Activated naive CD8-positive, alpha-beta T cell treated with anti-CD3 and anti-CD28 coated beads, Interleukin-2, amount 10 ng/mL, durations not matched to agents 7 days and 5 days (primary cell): Measurements from ENCODE around the gene ETV7. TPM values are rescaled to one million over a fixed set of nuclear protein-coding genes. Genes with fewer than 3 reads are reported as not detected.

Source experiments
- ATAC-seq: fragments of 150-1000 bp; cut with Tn5 transposase; one replicate; pipeline ENCODE4 v1.10.0; 2021; ENCODE audit warnings: low read depth, moderate library complexity
- POLR2A ChIA-PET: fragments of 350-600 bp; sonication (Branson Sonifier 250); formaldehyde crosslinking; loops from one replicate; lab custom pipeline; 2021; ENCODE audit warnings: antibody characterized with exemption; lab: Charles Lee
- DNase-seq: peaks from one replicate; pipeline ENCODE4 v3.0.0; 2021
- H3K27ac Mint-ChIP-seq: one replicate; pipeline ENCODE4 v1.8.0; 2022; ENCODE audit warnings: mild to moderate bottlenecking, mixed read lengths
- H3K27me3 Mint-ChIP-seq: one replicate; pipeline ENCODE4 v1.8.0; 2022; ENCODE audit warnings: mild to moderate bottlenecking, moderate library complexity, mixed read lengths
- H3K36me3 Mint-ChIP-seq: one replicate; pipeline ENCODE4 v1.8.0; 2021; ENCODE audit warnings: mild to moderate bottlenecking, mixed read lengths
- H3K4me1 Mint-ChIP-seq: one replicate; pipeline ENCODE4 v1.8.0; 2021; ENCODE audit warnings: mixed read lengths
- H3K4me3 Mint-ChIP-seq: one replicate; pipeline ENCODE4 v1.8.0; 2022; ENCODE audit warnings: mild to moderate bottlenecking, moderate library complexity, mixed read lengths
- H3K9me3 Mint-ChIP-seq: one replicate; pipeline ENCODE4 v1.8.0; 2021; ENCODE audit warnings: mixed read lengths
- total RNA-seq, 2 experiments: library from RNA; stranded (reverse); gene quantifications; one replicate each; pipeline ENCODE4 v1.2.3, GENCODE V29; 2021

Gene ETV7
- total RNA-seq, 2 experiments from 2014 or later = 8.7 to 9.8 TPM

- Mint-ChIP-seq H3K36me3 (peaks cover 3% of the 10 kb centered on the region), H3K4me1 (peaks cover 11% of the 10 kb centered on the region), H3K27me3 (peaks cover 18% of the 10 kb centered on the region), H3K9me3 (peaks cover 1% of the 10 kb centered on the region), H3K27ac (no peak overlapping the region), H3K4me3 (no peak overlapping the region)
- POLR2A ChIA-PET = no interaction called here
- no peak for DNase-seq
- no peak for ATAC-seq
Observed at GRCh38 chr6:36353411-36353915, 34.0 kb downstream of the ETV7 start.

GRCh38 chr6:36352477-36353157 is 34.9 kb downstream of the ETV7 start:
- Mint-ChIP-seq H3K9me3 (peaks cover 1% of the 10 kb centered on the region), H3K4me3 (no peak overlapping the region), H3K4me1 (peaks cover 5% of the 10 kb centered on the region), H3K27me3 (peaks cover 17% of the 10 kb centered on the region), H3K36me3 (peaks cover 3% of the 10 kb centered on the region), H3K27ac (no peak overlapping the region)
- no peak for ATAC-seq
- no peak for DNase-seq
- POLR2A ChIA-PET = no interaction called here

GRCh38 chr6:36350681-36351571 is 36.5 kb downstream of the ETV7 start:
- Mint-ChIP-seq H3K36me3 (peaks cover 3% of the 10 kb centered on the region), H3K9me3 (peaks cover 1% of the 10 kb centered on the region), H3K4me1 (peaks cover 2% of the 10 kb centered on the region), H3K27me3 (peaks cover 12% of the 10 kb centered on the region), H3K27ac (no peak overlapping the region), H3K4me3 (no peak overlapping the region)
- POLR2A ChIA-PET = interaction anchor here (1.0 kb wide), 1 partner anchor 8 kb away, joined by 3 read pairs; no protein-coding TSS in a partner anchor
- DNase-seq = no peak
- no peak for ATAC-seq

GRCh38 chr6:36350082-36350481 is 37.4 kb downstream of the ETV7 start:
- DNase-seq = no peak
- H3K9me3 Mint-ChIP-seq = peaks cover 1% of the 10 kb centered on the region
- no peaks in the 10 kb centered on the region for H3K4me1 Mint-ChIP-seq
- peaks cover 3% of the 10 kb centered on the region for H3K36me3 Mint-ChIP-seq
- no peak overlapping the region for H3K27ac Mint-ChIP-seq
- no peak for ATAC-seq
- no peak overlapping the region for H3K4me3 Mint-ChIP-seq
- H3K27me3 Mint-ChIP-seq = peaks cover 6% of the 10 kb centered on the region
- POLR2A ChIA-PET = interaction anchor here (1.0 kb wide), 1 partner anchor 9 kb away, joined by 3 read pairs; no protein-coding TSS in a partner anchor

GRCh38 chr6:36349240-36349639 is 38.2 kb downstream of the ETV7 start:
- H3K4me1 Mint-ChIP-seq = no peaks in the 10 kb centered on the region
- H3K36me3 Mint-ChIP-seq = peaks cover under 1% of the 10 kb centered on the region
- H3K4me3 Mint-ChIP-seq = no peak overlapping the region
- ATAC-seq = no peak
- POLR2A ChIA-PET = no interaction called here
- H3K27ac Mint-ChIP-seq = no peak overlapping the region
- DNase-seq = no peak
- peaks cover 1% of the 10 kb centered on the region for H3K9me3 Mint-ChIP-seq
- peaks cover 6% of the 10 kb centered on the region for H3K27me3 Mint-ChIP-seq

GRCh38 chr6:36347621-36348020 is 39.8 kb downstream of the ETV7 start:
- H3K4me1 Mint-ChIP-seq = no peaks in the 10 kb centered on the region
- H3K27me3 Mint-ChIP-seq = peaks cover 13% of the 10 kb centered on the region
- DNase-seq = no peak
- H3K27ac Mint-ChIP-seq = no peak overlapping the region
- no peaks in the 10 kb centered on the region for H3K36me3 Mint-ChIP-seq
- POLR2A ChIA-PET = no interaction called here
- H3K9me3 Mint-ChIP-seq = no peaks in the 10 kb centered on the region
- no peak for ATAC-seq
- H3K4me3 Mint-ChIP-seq = no peak overlapping the region

GRCh38 chr6:36346486-36347273 is 40.8 kb downstream of the ETV7 start:
- ATAC-seq = no peak
- no peak overlapping the region for H3K4me3 Mint-ChIP-seq
- POLR2A ChIA-PET = interaction anchor here (0.6 kb wide), 1 partner anchor 1775 kb away, joined by 3 read pairs; no protein-coding TSS in a partner anchor

GRCh38 chr6:36345681-36346466 is 41.6 kb downstream of the ETV7 start:
- ATAC-seq (no peak), DNase-seq (no peak)
- Mint-ChIP-seq H3K27me3 (peaks cover 23% of the 10 kb centered on the region), H3K4me3 (no peak overlapping the region), H3K9me3 (no peaks in the 10 kb centered on the region), H3K4me1 (peaks cover under 1% of the 10 kb centered on the region), H3K27ac (no peak overlapping the region), H3K36me3 (no peaks in the 10 kb centered on the region)
- POLR2A ChIA-PET = interaction anchor here (0.6 to 0.7 kb wide), 2 partner anchors 627 to 1775 kb away, joined by 3 read pairs; no protein-coding TSS in a partner anchor

More at GRCh38 chr6:36346486-36347273, 40.8 kb downstream of the ETV7 start:
- H3K4me1 Mint-ChIP-seq = no peaks in the 10 kb centered on the region
- no peaks in the 10 kb centered on the region for H3K36me3 Mint-ChIP-seq
- no peak for DNase-seq
- peaks cover 20% of the 10 kb centered on the region for H3K27me3 Mint-ChIP-seq
- no peaks in the 10 kb centered on the region for H3K9me3 Mint-ChIP-seq
- H3K27ac Mint-ChIP-seq = no peak overlapping the region

GRCh38 chr6:36343109-36343680 is 44.3 kb downstream of the ETV7 start:
- H3K9me3 Mint-ChIP-seq = no peaks in the 10 kb centered on the region
- ATAC-seq (no peak), DNase-seq (no peak)
- no peaks in the 10 kb centered on the region for H3K36me3 Mint-ChIP-seq
- POLR2A ChIA-PET = no interaction called here
- peaks cover 27% of the 10 kb centered on the region for H3K27me3 Mint-ChIP-seq
- no peak overlapping the region for H3K4me3 Mint-ChIP-seq
- no peak overlapping the region for H3K27ac Mint-ChIP-seq
- H3K4me1 Mint-ChIP-seq = peaks cover 5% of the 10 kb centered on the region

- peak overlapping the region; percentile 32 for H3K27ac Mint-ChIP-seq
- POLR2A ChIA-PET = interaction anchor here (0.8 kb wide), 1 partner anchor 18 kb away, joined by 4 read pairs; no protein-coding TSS in a partner anchor
- no peaks in the 10 kb centered on the region for H3K36me3 Mint-ChIP-seq
- H3K27me3 Mint-ChIP-seq = peaks cover 27% of the 10 kb centered on the region
- H3K9me3 Mint-ChIP-seq = no peaks in the 10 kb centered on the region
- peak overlapping the region; percentile 54 for H3K4me3 Mint-ChIP-seq
- ATAC-seq (peak; percentile 69), DNase-seq (peak; percentile 81)
- H3K4me1 Mint-ChIP-seq = peaks cover 10% of the 10 kb centered on the region
Observed at GRCh38 chr6:36340618-36341454, 46.6 kb downstream of the ETV7 start.

- Mint-ChIP-seq H3K4me1 (peaks cover 10% of the 10 kb centered on the region), H3K36me3 (no peaks in the 10 kb centered on the region), H3K4me3 (no peak overlapping the region), H3K9me3 (no peaks in the 10 kb centered on the region), H3K27me3 (peaks cover 31% of the 10 kb centered on the region), H3K27ac (no peak overlapping the region)
- POLR2A ChIA-PET = no interaction called here
- no peak for ATAC-seq
- no peak for DNase-seq
Observed at GRCh38 chr6:36340306-36340617, 47.2 kb downstream of the ETV7 start.
